GM18505 (cell line): ENCODE results near the gene PLCB4.

Experiments
- ATAC-seq: cut with Tn5 transposase; IDR thresholded peaks from one replicate; pipeline ENCODE4 v1.9.1; 2021; ENCODE audit not compliant: unreplicated experiment
- POLR2A ChIP-seq: IDR thresholded peaks from 4 replicates; pipeline ENCODE4 v1.6.1; 2011; ENCODE audit warnings: borderline replicate concordance; ENCODE audit not compliant: insufficient read depth, insufficient read length; ENCODE audit errors: extremely low read depth

Gene PLCB4

DNA sequence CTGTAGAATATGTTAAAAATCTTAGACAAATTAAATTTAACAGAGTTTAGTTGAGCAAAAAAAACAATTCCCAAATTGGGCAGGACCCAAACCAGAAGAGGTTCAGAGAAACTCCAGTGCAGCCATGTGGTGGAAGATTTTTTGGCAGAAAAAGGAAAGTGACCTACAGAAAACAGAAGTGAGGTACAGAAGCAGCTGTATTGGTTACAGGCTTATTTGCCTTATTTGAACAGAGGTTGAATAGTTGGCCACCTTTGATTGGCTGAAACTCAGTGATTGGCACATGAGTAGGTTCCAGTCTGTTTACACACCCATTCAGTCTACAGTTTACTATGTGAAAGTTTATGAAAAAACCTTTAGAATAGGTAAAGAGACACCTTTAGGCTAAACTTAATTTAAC, 334.6 kb downstream of the PLCB4 start:
- TF ChIP-seq POLR2A = no peak
- ATAC-seq = no peak

DNA sequence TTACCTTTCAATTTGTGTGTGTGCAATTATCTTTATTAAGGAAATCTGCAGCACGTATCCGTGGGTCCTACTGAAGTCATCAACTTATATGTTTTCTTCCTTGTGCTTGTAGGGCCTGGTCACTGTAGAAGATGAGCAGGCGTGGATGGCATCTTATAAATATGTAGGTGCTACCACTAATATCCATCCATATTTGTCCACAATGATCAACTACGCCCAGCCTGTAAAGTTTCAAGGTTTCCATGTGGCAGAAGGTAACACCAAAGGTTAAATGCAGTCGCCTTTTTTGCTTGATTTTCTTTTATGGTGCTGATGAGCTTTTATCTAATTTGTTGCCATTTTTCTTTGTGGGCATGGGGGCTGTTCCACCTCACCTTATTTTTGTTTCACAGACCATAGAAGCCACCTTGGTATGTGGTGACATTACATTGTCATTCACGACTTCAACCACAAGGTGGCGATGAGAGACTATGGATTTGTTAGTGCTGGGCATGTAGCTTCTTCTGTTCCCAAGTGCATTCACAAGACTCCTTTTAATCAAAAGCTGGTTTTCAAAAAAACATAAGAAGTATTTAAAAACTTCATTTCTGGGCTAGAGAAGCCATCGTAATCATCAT, 339.0 kb downstream of the PLCB4 start:
- TF ChIP-seq POLR2A = no peak
- peak; percentile 77 for ATAC-seq

DNA sequence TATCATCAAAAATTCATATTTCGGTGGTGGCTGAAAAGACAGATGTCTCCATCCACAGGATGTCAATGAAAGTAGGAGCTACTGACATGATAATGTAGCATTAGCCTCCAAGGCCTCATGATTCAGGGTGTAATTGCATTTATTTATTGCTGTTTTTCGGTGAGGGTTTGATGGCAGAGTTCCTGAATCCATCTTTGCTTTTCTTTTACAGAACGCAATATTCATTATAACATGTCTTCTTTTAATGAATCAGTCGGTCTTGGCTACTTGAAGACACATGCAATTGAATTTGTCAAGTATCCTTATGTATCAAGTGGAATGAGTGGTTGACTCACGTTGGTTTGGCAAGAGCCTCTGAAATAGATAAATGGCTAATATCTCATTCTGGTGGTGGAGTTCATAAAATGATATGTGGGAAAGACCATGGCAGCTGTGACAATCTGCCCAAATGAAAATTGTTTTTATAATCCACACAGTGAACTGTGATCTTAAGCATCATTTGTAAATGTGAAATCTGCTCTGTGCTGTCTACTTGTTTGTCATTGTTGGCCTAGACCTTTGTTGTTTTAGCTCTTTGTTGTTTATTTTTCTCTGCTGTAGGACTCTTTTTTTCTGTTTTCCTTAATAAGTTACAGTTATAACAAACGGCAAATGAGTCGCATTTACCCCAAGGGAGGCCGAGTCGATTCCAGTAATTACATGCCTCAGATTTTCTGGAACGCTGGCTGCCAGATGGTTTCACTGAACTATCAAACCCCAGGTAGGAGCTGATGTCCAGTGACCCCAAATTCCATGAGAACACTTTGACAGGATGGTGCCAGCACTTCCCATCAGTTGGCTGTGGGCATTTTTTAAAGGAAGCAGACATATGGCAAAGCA, 339.8 kb downstream of the PLCB4 start:
- peak; percentile 7 for ATAC-seq

DNA sequence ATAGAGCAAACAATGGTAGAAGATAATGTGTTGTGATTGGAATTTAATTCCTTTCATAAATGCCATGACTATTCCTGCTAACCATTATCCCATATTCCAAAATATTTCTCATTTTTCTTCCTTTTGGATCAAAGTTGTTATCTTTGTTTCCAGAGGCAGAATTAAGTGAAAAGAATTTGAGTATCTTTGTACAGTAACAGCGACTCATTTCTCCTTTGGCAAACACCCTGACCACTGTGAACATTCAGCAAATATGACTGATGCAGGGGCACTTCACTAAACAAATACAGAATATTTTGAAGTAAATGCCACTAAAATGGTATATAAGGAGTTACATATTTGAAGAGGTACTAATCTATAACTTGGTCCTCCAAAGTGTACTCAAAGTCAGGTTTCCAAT, 340.5 kb downstream of the PLCB4 start:
- TF ChIP-seq POLR2A = no peak
- ATAC-seq = no peak

More for the DNA sequence above, 339.8 kb downstream of the PLCB4 start:
- TF ChIP-seq POLR2A = no peak

DNA sequence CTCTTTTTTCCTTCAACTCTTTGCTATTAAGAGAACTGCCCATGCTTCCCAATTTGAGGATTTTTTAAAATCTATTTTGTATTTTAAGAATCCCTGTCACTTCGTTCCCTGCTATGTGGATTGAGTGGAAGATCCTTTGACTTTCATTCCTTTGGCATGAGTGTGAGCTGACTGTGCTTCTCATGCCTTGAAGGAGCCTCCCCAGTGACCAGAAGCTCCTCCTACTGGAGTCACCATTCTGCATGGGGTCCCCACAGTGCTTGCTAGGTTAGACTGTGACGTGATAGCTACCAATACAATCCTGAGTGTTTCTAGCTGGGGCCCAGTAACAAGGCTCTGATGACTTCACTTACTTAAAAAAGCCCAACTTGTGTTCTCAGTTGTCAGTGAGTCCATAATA, 341.1 kb downstream of the PLCB4 start:
- ATAC-seq = no peak
- no peak for TF ChIP-seq POLR2A

DNA sequence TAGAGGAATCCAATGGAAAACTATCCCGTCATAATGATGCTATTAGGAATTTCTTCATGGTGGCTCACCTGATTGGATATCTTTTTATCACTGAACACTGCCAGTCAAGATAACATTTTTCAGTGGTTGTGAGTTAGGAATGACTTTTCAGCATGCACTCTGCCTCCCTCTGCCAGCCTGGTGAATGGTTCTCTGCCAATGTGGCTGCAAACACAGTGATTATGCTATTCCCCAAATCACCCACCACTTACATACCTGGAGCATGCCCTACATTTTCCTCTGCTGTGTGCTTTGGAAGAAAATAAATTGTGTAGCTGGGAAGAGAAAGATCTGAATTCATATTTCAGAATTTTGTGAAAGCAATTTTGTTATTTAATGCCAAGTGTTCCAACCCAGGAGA, 342.9 kb downstream of the PLCB4 start:
- ATAC-seq = no peak
- TF ChIP-seq POLR2A = no peak

DNA sequence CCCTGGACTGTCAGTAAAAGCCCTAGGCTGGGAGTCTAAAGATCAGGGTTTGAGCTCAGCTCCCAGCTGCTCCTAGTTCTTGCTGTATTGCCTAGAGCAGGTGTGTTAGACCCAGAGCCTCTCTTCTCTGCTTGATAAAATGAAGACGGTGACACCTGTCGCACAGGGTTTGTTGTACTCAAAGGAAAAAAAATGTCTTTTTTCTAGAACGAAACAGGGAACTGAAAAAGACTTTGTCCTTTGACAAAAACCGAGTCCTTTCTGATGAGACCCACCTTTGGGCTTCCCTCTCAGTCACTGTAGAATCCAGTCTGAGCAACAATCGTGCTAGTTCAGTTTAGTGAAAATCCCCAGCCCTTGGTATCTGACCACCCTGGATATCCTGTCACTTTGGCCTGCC, 343.4 kb downstream of the PLCB4 start:
- peak; percentile 76 for ATAC-seq
- no peak for TF ChIP-seq POLR2A

DNA sequence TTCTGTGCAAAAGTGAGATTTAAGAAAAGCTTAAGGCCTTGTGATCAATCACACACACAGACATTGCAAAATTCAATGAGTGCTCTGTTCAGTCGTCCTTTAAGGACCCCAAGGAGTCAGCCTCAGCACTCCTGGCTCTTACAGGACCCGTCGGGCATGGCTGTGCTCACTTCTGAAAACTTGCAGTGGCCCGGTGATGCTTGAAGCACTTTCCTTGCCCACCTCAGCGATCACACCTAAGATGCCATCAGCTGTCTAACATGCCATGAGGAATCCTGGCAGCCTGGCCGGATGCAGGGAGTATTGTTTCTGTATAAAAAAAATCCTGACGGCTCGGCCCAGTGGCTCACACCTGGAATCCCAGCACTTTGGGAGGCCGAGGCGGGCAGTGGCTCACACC, 344.1 kb downstream of the PLCB4 start:
- no peak for TF ChIP-seq POLR2A
- ATAC-seq = no peak

DNA sequence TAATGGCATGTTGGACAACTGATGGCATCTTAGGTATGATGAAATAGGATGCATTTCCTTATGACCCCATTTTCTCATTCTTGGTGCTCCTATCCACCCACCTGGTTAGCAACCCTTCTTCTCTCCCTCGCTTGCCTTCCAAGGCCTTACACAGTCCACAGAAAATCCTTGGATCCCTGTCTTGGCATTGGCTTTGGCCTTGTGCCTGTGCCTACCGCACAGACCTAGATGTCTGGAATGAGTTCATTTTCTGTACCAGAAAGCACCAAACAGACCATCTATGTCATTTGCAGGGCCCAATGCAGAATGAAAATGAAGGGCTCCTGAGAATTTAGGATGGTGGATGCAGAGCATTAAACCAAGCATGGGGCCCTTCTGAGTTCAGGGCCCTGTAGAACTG, 346.5 kb downstream of the PLCB4 start:
- no peak for TF ChIP-seq POLR2A
- ATAC-seq = no peak

DNA sequence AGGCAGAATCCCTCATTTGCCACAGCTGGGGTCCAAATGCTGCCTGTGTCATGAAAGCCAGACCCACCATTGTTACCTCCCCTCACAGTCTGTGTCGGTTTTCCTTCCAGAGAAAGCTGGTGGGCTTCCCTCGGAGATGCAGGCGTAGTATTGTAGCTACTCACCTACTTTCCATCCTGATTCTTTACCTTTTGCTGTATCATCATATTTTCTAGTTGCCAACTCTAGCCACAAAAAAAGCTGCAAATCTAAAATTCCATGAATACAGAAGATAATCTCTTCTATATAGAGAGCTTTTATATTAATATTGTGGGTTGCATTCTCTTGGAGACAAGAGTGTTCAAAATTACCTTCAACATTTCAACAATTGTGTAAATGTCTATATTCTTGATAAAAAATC, 347.5 kb downstream of the PLCB4 start:
- no peak for TF ChIP-seq POLR2A
- no peak for ATAC-seq

DNA sequence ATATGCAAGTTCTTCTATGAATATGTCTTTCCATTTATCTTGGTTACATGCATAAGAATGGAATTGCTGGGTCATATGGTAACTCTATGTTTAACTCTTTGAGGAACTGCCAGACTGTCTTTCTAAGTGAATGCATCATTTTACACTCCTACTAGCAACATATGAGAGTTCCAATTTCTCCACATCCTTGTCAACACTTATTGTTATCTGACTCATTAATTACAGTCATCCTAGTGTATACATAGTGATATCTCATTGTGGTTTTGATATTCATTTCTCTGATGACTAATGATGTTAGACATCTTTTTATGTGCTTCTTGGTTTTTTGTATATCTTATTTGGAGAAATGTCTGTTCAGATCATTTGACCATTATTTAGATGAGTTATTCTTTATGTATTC, 348.8 kb downstream of the PLCB4 start:
- no peak for TF ChIP-seq POLR2A
- ATAC-seq = no peak

DNA sequence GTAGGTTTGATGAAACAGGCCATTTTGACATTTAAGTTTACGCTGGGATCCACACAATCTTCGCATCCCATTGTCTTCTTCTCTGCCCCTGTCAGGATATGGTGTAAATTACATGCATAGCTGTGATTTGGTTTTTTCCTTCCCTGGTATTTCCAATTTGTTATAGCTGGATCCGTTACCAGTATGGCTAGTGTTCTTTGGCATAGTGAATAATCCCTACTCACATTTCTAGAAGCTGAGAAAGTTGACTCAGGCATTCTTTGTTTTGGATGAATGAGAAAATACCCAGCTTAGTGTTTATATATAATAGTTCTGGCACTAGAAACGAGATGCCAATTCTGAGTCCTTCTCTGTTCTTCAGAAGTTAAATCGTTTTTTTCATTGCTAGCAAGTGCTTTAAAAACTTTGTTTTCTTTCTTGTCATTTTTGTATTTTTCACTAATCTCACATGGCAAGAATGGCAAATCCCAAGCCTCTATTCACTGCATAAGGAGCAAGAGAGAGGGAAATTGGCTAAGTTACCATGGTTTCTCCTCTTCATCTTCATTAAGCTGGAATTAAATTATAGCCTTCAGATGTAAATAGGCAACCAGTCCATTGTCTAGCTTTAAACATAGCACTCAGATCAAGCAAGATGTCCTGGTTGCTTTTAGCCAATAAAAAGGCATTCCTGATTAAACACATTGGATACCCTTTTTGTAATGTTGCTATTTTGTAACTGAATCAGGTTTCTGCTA, 353.6 kb downstream of the PLCB4 start:
- no peak for TF ChIP-seq POLR2A
- no peak for ATAC-seq

DNA sequence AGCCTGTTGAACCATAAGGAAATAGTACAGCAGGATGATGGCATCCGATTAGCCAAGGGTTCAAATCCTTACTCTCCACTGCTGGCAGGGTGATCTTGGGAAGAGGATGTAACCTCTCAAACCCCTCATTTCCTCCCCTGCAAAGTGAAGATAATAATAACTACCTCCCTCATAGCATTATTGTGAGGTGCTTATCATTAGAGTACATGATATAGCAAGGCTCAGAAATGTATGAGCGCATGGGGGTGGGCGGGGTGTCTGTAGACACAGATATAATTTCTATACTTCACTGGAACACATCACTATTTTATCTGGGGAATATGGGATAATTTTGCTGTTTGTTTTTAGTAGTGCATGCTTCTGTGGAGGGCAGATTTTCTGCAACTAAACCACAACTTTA, 355.7 kb downstream of the PLCB4 start:
- TF ChIP-seq POLR2A = no peak
- ATAC-seq = no peak
